ENCODE data around the gene PRKCA.

DNA sequence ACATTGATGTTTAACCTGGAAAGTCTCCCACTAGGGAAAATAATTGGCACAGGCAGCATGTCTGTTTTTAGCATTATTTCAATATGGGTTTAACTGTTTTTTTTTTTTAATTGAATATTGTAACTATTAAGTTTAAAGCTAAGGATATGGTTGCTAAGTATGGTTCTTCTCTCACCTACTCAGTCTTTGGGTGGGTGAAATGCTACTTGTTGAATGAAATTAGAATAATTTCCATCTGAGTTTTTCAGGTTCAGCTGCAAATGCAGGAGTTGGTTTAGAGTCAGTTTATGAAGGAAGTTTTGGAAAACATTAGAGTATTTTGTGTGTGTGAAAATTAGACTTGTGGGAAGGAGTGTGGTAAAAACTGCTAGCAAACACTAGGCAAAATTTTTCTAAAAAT, 93.5 kb downstream of the PRKCA start:
- TF ChIP-seq, protein P1, sequence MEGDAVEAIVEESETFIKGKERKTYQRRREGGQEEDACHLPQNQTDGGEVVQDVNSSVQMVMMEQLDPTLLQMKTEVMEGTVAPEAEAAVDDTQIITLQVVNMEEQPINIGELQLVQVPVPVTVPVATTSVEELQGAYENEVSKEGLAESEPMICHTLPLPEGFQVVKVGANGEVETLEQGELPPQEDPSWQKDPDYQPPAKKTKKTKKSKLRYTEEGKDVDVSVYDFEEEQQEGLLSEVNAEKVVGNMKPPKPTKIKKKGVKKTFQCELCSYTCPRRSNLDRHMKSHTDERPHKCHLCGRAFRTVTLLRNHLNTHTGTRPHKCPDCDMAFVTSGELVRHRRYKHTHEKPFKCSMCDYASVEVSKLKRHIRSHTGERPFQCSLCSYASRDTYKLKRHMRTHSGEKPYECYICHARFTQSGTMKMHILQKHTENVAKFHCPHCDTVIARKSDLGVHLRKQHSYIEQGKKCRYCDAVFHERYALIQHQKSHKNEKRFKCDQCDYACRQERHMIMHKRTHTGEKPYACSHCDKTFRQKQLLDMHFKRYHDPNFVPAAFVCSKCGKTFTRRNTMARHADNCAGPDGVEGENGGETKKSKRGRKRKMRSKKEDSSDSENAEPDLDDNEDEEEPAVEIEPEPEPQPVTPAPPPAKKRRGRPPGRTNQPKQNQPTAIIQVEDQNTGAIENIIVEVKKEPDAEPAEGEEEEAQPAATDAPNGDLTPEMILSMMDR (IDR thresholded peaks at IDR 0.05), result no peak
- no peak for TF ChIP-seq POLR2A (IDR thresholded peaks at IDR 0.05; ENCODE audit: low read depth)
- TF ChIP-seq EP300 (IDR thresholded peaks at IDR 0.05), result no peak
- TF ChIP-seq POLR2AphosphoS5 (IDR thresholded peaks at IDR 0.05), result no peak
